HG02588 (cell line): ENCODE results near the gene MBIP.
"Not testable (repeated sequence)": the region's sequence is repeated elsewhere in the genome, so short reads cannot be mapped to it uniquely, and the experiment has no call there.

Experiments used
- ATAC-seq: cut with Tn5 transposase; IDR thresholded peaks from one replicate; pipeline ENCODE4 v1.9.1; 2021; ENCODE audit warnings: mild to moderate bottlenecking, moderate library complexity; ENCODE audit not compliant: unreplicated experiment

The MBIP gene, protein sequence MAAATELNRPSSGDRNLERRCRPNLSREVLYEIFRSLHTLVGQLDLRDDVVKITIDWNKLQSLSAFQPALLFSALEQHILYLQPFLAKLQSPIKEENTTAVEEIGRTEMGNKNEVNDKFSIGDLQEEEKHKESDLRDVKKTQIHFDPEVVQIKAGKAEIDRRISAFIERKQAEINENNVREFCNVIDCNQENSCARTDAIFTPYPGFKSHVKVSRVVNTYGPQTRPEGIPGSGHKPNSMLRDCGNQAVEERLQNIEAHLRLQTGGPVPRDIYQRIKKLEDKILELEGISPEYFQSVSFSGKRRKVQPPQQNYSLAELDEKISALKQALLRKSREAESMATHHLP

GRCh38 chr14:36320200-36320896 is at the start of gene MBIP:
Gene MBIP, minus strand, starts transcription at chr14:36320637. Its CDS starts 49 bp downstream, at chr14:36320588.
- peak; percentile 99 for ATAC-seq

- no peak for ATAC-seq
Measured at GRCh38 chr14:36367985-36368774, 47.7 kb upstream of the MBIP start.

DNA sequence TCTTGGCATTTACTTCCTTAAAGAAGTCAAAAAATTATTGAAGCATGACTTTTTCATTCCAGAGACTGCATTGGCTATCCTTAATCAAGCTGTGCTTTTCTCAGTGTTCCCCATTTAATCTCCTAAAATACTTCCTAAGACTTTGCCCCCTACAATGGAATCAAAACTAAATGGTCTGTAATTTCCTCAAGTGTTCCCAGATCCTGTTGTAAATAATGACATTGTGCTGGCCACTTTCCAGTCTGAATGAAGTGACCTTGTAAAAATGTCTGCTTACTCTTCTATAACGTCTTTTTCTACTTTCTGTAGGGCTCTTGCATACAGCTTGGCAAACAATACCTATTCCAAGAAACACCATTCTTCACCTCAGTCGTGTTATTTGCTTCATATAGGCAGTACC is 45.3 kb upstream of the MBIP start:
- no peak for ATAC-seq

- ATAC-seq: no peak
Measured at GRCh38 chr14:36363704-36364103, 43.3 kb upstream of the MBIP start.

DNA sequence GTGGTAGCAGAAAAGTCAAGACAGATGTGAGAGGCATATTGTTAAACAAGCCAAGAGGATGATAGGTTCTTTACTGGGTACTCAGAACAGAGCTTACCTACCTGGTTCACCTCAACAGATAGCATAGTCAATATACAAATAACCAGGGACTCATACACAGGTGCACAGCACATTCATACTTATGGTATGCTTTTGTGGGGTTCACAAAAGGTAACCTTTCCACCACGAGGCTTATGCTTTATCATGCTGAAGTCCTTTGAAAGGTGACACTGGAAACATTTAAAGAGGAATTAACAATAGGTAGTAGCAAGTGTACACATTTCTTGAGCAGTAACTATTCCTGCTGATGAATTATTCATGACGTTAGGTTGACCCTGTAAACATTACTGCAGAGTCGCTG is 42.2 kb upstream of the MBIP start:
- ATAC-seq: no peak

DNA sequence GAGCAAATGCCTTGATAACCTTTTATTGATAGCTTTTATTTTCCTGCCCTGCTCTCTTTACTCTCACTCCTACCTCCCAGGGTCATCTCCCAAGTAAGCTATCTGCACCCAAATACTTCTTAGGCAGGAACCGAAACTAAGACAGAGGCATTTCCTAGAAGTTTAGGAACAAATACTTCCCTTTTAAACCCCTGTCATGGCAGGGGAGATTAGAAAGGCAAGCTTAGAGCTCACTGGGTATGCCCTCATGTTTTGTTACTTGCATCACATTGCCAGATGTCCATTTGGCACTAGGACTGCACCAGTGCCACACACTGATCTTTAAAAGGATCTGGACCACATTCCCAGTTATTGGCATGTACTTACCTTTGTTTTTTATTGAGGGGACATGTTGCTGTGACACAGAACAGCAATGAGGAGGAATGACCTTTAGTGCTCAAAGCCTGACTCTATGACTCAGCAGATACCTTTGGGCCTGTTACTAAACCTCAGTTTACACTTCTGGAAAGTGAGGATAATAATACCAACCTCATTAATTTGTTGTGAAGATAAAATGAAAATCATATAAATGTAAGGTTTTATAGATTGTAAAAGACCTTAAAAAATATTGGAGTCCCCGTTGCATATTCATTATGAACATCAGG is 40.9 kb upstream of the MBIP start:
- ATAC-seq: no peak

DNA sequence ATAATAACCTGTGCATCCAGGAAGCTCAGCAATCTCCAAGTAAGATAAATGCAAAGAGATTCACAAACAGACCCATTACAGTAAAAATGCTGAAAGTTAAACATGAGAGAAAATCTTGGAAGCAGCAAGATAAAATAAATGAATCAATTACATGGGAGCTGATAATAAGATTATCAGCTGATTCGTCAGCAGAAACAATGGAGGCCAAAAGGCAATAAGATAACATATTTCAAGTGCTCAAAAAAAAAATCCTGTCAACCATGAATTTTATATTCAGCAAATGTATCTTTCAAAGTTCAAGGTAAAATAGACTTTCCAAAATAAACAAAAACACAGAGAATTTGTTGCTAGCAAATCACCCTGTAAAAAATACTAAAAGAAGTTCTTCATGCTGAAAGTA is 36.4 kb upstream of the MBIP start:
- ATAC-seq: no peak

GRCh38 chr14:36346052-36346451 is 25.6 kb upstream of the MBIP start:
- ATAC-seq: no peak

GRCh38 chr14:36344211-36344610 is 23.8 kb upstream of the MBIP start:
- no peak for ATAC-seq

DNA sequence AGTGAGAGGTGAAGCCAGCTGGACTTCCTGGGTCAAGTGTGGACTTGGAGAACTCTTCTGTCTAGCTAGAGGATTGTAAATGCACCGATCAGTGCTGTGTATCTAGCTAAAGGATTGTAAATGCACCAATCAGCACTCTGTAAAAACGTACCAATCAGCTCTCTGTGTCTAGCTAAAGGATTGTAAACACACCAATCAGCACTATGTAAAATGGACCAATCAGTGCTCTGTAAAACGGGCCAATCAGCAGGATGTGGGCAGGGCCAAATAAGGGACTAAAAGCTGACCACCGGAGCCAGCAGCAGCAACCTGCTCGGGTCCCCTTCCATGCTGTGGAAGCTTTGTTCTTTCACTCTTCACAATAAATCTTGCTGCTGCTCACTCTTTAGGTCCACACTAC is 21.4 kb upstream of the MBIP start:
- not testable (repeated sequence) for ATAC-seq

DNA sequence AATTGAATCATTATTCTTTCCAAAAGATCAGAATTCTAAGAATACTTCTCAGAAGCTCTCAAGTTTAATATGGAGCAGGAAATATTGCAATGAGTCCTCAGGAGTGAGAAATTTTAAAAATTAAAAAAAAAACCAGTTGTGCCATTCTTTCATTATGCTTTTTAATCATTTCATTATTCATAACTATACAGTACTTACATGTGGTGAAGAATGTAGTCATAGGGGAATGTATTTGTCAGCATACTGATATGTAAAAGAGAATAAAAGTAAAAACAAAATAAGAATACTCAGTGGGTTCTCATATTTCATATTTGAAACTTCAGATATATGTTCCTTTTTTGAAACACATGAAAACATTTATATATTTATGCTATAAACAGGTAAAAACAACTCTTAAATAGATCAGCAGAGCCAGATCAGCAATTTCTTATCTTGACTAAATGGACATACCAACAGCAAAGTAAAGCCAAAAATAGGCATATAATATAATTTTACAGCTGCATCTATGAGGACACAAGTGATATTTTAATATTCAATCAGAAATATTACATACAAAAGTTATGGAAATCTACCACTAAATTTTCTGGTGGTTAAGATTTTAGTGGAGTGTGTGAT is 19.9 kb upstream of the MBIP start:
- no peak for ATAC-seq

GRCh38 chr14:36339816-36340215 is 19.4 kb upstream of the MBIP start:
- no peak for ATAC-seq

DNA sequence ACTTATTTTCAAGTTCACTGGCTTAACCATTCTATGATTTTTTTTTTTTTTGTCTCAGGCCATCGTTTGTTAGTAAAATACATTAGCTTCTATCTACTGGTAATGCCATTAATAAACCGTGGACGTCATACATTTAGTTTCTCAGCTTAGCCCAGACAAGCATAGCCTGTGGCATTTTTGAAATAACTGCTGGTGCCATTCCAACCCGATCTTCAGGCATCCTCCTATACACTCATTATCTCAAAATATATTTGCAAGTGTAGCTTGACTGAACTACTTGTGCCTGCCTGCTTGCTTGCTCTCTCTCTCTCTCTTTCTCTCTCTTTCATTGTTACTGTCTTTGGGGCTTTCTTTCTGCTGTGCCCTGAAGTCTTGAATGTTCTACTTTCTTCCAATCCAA is 12.7 kb upstream of the MBIP start:
- ATAC-seq: no peak

DNA sequence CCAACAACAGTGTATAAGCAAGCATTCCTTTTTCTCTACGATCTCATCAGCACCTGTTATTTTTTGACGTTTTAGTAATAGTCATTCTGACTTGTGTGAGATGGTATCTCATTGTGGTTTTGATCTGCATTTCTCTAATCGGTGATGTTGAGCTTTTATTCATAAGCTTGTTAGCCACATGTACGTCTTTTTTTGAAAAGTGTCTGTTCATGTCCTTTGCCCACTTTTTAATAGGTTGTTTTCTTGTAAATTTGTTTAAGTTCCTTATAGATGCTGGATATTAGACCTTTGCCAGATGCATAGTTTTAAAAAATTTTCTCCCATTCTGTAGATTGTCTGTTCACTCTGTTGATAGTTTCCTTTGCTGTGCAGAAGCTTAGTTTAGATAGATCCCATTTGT is 7.1 kb upstream of the MBIP start:
- not testable (repeated sequence) for ATAC-seq

DNA sequence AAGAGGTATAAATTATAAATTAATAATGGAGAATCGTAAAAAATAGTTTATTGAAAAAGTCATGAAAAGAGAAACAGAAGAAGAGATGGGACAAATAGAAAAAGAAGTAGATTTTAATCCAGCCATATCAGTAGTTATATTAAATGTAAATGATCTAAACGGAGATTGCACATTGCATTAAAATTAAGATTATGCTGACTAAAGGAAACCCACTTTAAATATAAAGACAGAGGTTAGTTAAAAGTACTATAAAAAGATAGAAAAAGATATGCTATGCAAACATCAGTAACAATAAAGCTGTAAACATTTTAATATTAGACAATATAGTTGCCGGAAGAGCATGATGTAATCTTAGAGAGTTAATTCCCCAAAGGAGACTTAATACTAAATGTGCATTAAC is 5.4 kb upstream of the MBIP start:
- no peak for ATAC-seq

DNA sequence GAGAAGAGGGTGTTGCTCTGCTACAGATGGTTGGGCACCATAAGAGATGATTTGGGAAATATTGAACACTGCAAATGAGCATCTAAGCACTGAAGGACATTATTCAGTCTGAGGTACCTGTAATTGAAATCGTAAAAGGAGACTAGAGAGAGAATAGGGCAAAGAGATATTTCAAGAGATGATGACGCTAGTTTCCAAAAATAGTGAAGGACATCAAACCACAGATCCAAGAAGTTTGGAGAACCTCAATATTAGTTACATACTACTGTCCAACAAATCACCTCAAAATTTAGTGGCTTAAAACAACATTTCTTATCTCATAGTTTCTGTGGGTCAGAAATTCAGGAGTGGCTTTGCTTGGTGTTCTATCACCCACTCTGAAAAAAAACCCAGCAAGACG is 4.5 kb upstream of the MBIP start:
- no peak for ATAC-seq

- peak; percentile 17 for ATAC-seq
Measured at GRCh38 chr14:36320897-36321381, 502 bp upstream of the MBIP start.

- ATAC-seq: no peak
Measured at GRCh38 chr14:36319899-36320199, 588 bp downstream of the MBIP start.

DNA sequence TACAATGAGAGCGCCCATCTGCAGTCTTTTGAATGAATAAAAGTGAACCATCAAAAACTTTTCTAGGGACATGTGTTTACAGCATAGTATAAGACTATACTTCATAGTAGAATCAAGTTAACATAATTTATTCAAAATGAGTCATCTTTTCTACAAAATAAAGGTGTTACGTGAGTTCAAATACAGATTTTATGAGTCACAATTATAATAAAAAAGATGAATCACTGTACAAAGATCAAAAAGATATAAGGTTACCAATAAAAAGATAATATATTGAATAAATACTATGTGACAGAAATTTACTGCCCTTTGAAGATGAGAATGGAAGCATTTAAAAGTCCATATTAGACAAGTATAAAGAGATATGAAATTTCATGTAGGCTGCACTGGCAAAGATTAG is 2.8 kb downstream of the MBIP start:
- ATAC-seq: no peak

DNA sequence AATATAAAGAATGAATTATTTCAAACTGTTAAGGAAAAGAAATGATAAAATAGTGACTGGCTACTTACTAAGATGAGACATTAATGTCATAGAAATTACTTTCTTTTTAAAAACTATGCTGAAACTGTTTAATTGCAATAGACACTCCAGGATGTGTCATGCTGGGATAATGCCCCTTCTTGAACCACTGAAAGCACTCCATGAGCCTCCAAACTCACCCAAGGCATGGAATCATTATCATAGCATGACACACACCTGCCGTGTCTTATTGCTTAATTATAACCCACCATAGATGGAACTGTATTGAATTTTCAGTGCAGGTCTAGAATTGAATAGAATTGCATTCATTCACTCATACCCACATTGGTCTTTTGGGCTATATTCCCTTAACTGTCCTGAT is 4.3 kb downstream of the MBIP start:
- no peak for ATAC-seq
